GM18858 (cell line): ENCODE data around the gene ERN2.

Source experiments
- ATAC-seq: cut with Tn5 transposase; IDR thresholded peaks from one replicate; pipeline ENCODE4 v1.9.1; 2021; ENCODE audit not compliant: unreplicated experiment

ERN2 gene

GRCh38 chr16:23689442-23690187 is 23.4 kb downstream of the ERN2 start:
- ATAC-seq = no peak

- ATAC-seq = no peak
Observed at GRCh38 chr16:23687034-23687808, 25.8 kb downstream of the ERN2 start.

- ATAC-seq = no peak
Observed at GRCh38 chr16:23683487-23683886, 29.5 kb downstream of the ERN2 start.

GRCh38 chr16:23682181-23682580 is 30.8 kb downstream of the ERN2 start:
- ATAC-seq = no peak

- no peak for ATAC-seq
Observed at GRCh38 chr16:23679986-23680336, 33.1 kb downstream of the ERN2 start.

- ATAC-seq = no peak
Observed at GRCh38 chr16:23679274-23679985, 33.6 kb downstream of the ERN2 start.

GRCh38 chr16:23678430-23679273 is 34.4 kb downstream of the ERN2 start, which contains the start of gene PLK1:
TSS of gene PLK1 (plus strand) at chr16:23678889. CDS start at chr16:23678933, 44 bp downstream.
- peak; percentile 88 for ATAC-seq

GRCh38 chr16:23676924-23677480 is 36.0 kb downstream of the ERN2 start:
- no peak for ATAC-seq

GRCh38 chr16:23673971-23674614 is 38.9 kb downstream of the ERN2 start:
- ATAC-seq = no peak

- peak; percentile 94 for ATAC-seq
Observed at GRCh38 chr16:23670137-23670776, 42.8 kb downstream of the ERN2 start.

- no peak for ATAC-seq
Observed at GRCh38 chr16:23668873-23669272, 44.1 kb downstream of the ERN2 start.

GRCh38 chr16:23668225-23668624 is 44.8 kb downstream of the ERN2 start:
- no peak for ATAC-seq

GRCh38 chr16:23667355-23667659 is 45.7 kb downstream of the ERN2 start:
- ATAC-seq = no peak

- no peak for ATAC-seq
Observed at GRCh38 chr16:23666571-23667354, 46.3 kb downstream of the ERN2 start.

- no peak for ATAC-seq
Observed at GRCh38 chr16:23663918-23664317, 49.1 kb downstream of the ERN2 start.

GRCh38 chr16:23651943-23652468 is 61.0 kb downstream of the ERN2 start:
- ATAC-seq = no peak

GRCh38 chr16:23650674-23651416 is 62.2 kb downstream of the ERN2 start:
- no peak for ATAC-seq

GRCh38 chr16:23642246-23642774 is 70.7 kb downstream of the ERN2 start:
- ATAC-seq = no peak
